HEK293T (cell line): ENCODE measurements around the gene LRRC9.

Experiments
- CTCF ChIA-PET: fragments of 350-600 bp; formaldehyde crosslinking; extraction: SDS; loops from one replicate; lab custom pipeline; 2021; ENCODE audit warnings: antibody characterized with exemption, inconsistent platforms; lab: Yijun Ruan, JAX
- POLR2A ChIA-PET: fragments of 350-600 bp; formaldehyde crosslinking; extraction: SDS; loops from one replicate; lab custom pipeline; 2020; ENCODE audit warnings: antibody characterized with exemption, inconsistent platforms; lab: Yijun Ruan, JAX
- DNase-seq: peaks from one replicate; pipeline ENCODE4 v3.0.0; 2012; ENCODE audit warnings: mixed read lengths; ENCODE audit errors: extremely low spot score
- ARNT ChIP-seq: fragments of 450-650 bp; IDR thresholded peaks from 2 replicates; pipeline ENCODE4 v1.6.1; 2017; ENCODE audit warnings: mild to moderate bottlenecking
- BHLHE40 ChIP-seq: fragments of 450-650 bp; IDR thresholded peaks from 2 replicates; pipeline ENCODE4 v1.6.1; 2016; ENCODE audit warnings: mild to moderate bottlenecking, moderate library complexity, borderline replicate concordance
- CTBP1 ChIP-seq: fragments of 450-650 bp; IDR thresholded peaks from 2 replicates; pipeline ENCODE4 v1.6.1; 2016; ENCODE audit warnings: borderline replicate concordance
- ELF4 ChIP-seq: fragments of 450-650 bp; IDR thresholded peaks from 2 replicates; pipeline ENCODE4 v1.6.1; 2017; ENCODE audit warnings: antibody characterized with exemption
- FOXA1 ChIP-seq: fragments of 450-650 bp; IDR thresholded peaks from 2 replicates; pipeline ENCODE4 v1.6.1; 2016; ENCODE audit warnings: mild to moderate bottlenecking
- FOXK2 ChIP-seq: fragments of 450-650 bp; IDR thresholded peaks from 2 replicates; pipeline ENCODE4 v1.6.1; 2016; ENCODE audit warnings: mild to moderate bottlenecking
- FOXM1 ChIP-seq: fragments of 450-650 bp; IDR thresholded peaks from 2 replicates; pipeline ENCODE4 v1.6.1; 2017; ENCODE audit warnings: mild to moderate bottlenecking, borderline replicate concordance
- HDGF ChIP-seq: fragments of 450-650 bp; IDR thresholded peaks from 2 replicates; pipeline ENCODE4 v1.6.1; 2017; ENCODE audit warnings: antibody characterized with exemption, borderline replicate concordance
- L3MBTL2 ChIP-seq: fragments of 450-650 bp; conservative IDR thresholded peaks from 2 replicates; pipeline ENCODE4 v1.6.1; 2016; ENCODE audit warnings: mild to moderate bottlenecking
- LEF1 ChIP-seq: fragments of 450-650 bp; IDR thresholded peaks from 2 replicates; pipeline ENCODE4 v1.6.1; 2017; ENCODE audit warnings: mild to moderate bottlenecking, borderline replicate concordance
- NFRKB ChIP-seq: fragments of 450-650 bp; IDR thresholded peaks from 2 replicates; pipeline ENCODE4 v1.6.1; 2016; ENCODE audit warnings: mild to moderate bottlenecking, moderate library complexity
- PKNOX1 ChIP-seq: fragments of 450-650 bp; IDR thresholded peaks from 2 replicates; pipeline ENCODE4 v1.6.1; 2016
- SP1 ChIP-seq: fragments of 450-650 bp; IDR thresholded peaks from 2 replicates; pipeline ENCODE4 v1.6.1; 2017
- SUZ12 ChIP-seq: fragments of 450-650 bp; IDR thresholded peaks from 2 replicates; pipeline ENCODE4 v1.6.1; 2016; ENCODE audit warnings: mild to moderate bottlenecking
- TARDBP ChIP-seq: fragments of 450-650 bp; IDR thresholded peaks from 2 replicates; pipeline ENCODE4 v1.6.1; 2016
- ZNF384 ChIP-seq: fragments of 450-650 bp; IDR thresholded peaks from 2 replicates; pipeline ENCODE4 v1.6.1; 2016

Gene LRRC9

GRCh38 chr14:59897757-59898383 lies 22.1 kb upstream of the LRRC9 start:
- POLR2A ChIA-PET, result interaction anchor here (0.7 kb wide), 1 partner anchor 351 kb away, joined by 3 read pairs; the partner anchor contains the start of gene PPM1A
- CTCF ChIA-PET, result interaction anchor here (0.6 to 2.4 kb wide), 28 partner anchors 9 to 563 kb away, joined by 3 to 25 read pairs (median 4); partner anchors contain the start of genes CCDC175, LRRC9 and RTN1
- TF ChIP-seq SP1 (no peak), PKNOX1 (peak; percentile 45; the same call in 1 of the 2 replicates)
- DNase-seq, result peak; percentile 58

- no peak for DNase-seq
- CTCF ChIA-PET, result no interaction called here
- no peak for TF ChIP-seq ELF4
- TF ChIP-seq FOXK2, result no peak
- no peak for TF ChIP-seq LEF1
- TF ChIP-seq FOXM1, result no peak
- TF ChIP-seq TARDBP, result no peak
- TF ChIP-seq ZNF384, result no peak
- no peak for TF ChIP-seq CTBP1
- no peak for TF ChIP-seq HDGF
- TF ChIP-seq FOXA1, result no peak
- TF ChIP-seq SP1, result no peak
- no peak for TF ChIP-seq NFRKB
- POLR2A ChIA-PET, result no interaction called here
Observed at GRCh38 chr14:59900556-59900955, 19.4 kb upstream of the LRRC9 start.

GRCh38 chr14:59904184-59904583 lies 15.8 kb upstream of the LRRC9 start:
- CTCF ChIA-PET, result no interaction called here
- POLR2A ChIA-PET, result no interaction called here

GRCh38 chr14:59905188-59905587 lies 14.8 kb upstream of the LRRC9 start:
- ChIA-PET POLR2A (no interaction called here), CTCF (interaction anchor here (0.6 kb wide), 1 partner anchor 122 kb away, joined by 3 read pairs; no protein-coding TSS in a partner anchor)
- no peak for DNase-seq
- TF ChIP-seq PKNOX1 (no peak), FOXA1 (no peak), ARNT (no peak), L3MBTL2 (no peak), ZNF384 (no peak), BHLHE40 (no peak), FOXK2 (no peak), TARDBP (no peak), LEF1 (no peak), HDGF (no peak), SUZ12 (no peak), CTBP1 (no peak), SP1 (no peak), FOXM1 (no peak), ELF4 (no peak), NFRKB (no peak)

More at GRCh38 chr14:59904184-59904583, 15.8 kb upstream of the LRRC9 start:
- TF ChIP-seq FOXA1 (no peak), BHLHE40 (no peak), ZNF384 (no peak), PKNOX1 (no peak), SUZ12 (no peak), TARDBP (no peak), HDGF (no peak), L3MBTL2 (no peak), ARNT (no peak), SP1 (no peak), LEF1 (no peak), ELF4 (no peak), FOXK2 (no peak)
- DNase-seq, result no peak

- CTCF ChIA-PET, result interaction anchor here (0.6 kb wide), 1 partner anchor 11 kb away, joined by 3 read pairs; no protein-coding TSS in a partner anchor
Observed at GRCh38 chr14:59912443-59912842, 7.5 kb upstream of the LRRC9 start.

More at GRCh38 chr14:59912443-59912842, 7.5 kb upstream of the LRRC9 start:
- no peak for DNase-seq
- TF ChIP-seq SUZ12 (no peak), FOXA1 (no peak), BHLHE40 (no peak), CTBP1 (no peak), L3MBTL2 (no peak), NFRKB (no peak), LEF1 (no peak), HDGF (no peak), PKNOX1 (no peak), FOXK2 (no peak), ARNT (no peak)
- POLR2A ChIA-PET, result no interaction called here
